Right lobe of liver (tissue), 6 donors: ENCODE results near the gene ZIC1. TPM values are rescaled to one million over a fixed set of nuclear protein-coding genes. Genes with fewer than 3 reads are reported as not detected.

Experiments used
- ATAC-seq, 4 donors: fragments of 200-7000 bp; cut with Tn5 transposase; one replicate each; pipeline ENCODE4 v1.9.1; 2020; ENCODE audit warnings: mild to moderate bottlenecking in 4 of 4, moderate library complexity in 4 of 4
- DNase-seq, 3 donors: peaks; one replicate each; pipeline ENCODE4 v3.0.0-alpha.2; 2020
- H3K27ac ChIP-seq, 3 donors: fragments of 200-600 bp; one replicate each; pipeline ENCODE4 v1.8.0; 2022
- H3K27me3 ChIP-seq, 2 donors: fragments of 200-600 bp; one replicate each; pipeline ENCODE4 v1.8.0; 2022
- H3K36me3 ChIP-seq, 4 donors: fragments of 200-600 bp; sonication (generic) in 1 of 4; one replicate each; pipeline versions ENCODE4 v1.5.1 to v1.8.0; 2017 to 2022; ENCODE audit warnings: control low read depth in 1 of 4
- H3K4me1 ChIP-seq, 4 donors: fragments of 200-600 bp; sonication (generic) in 1 of 4; one replicate each; pipeline versions ENCODE4 v1.5.1 to v1.8.0; 2017 to 2022; ENCODE audit warnings: control low read depth in 1 of 4
- H3K4me3 ChIP-seq, 3 donors: fragments of 200-600 bp; one replicate each; pipeline ENCODE4 v1.8.0; 2022
- H3K9me3 ChIP-seq, 4 donors: fragments of 200-600 bp; sonication (generic) in 1 of 4; one replicate each; pipeline versions ENCODE4 v1.5.1 to v1.8.0; 2017 to 2022; ENCODE audit warnings: control low read depth in 1 of 4
- POLR2A ChIP-seq: fragments of 450-650 bp; IDR thresholded peaks from one replicate; pipeline ENCODE4 v1.6.1; 2017; ENCODE audit warnings: antibody characterized with exemption, mild to moderate bottlenecking
- WGBS: methylation state at CpG from one replicate; pipeline ENCODE4 v1.1.6; 2018; ENCODE audit warnings: low coverage, low lambda C conversion rate; ENCODE audit not compliant: insufficient coverage; ENCODE audit errors: missing lambda C conversion rate; 5-methylcytosine and 5-hydroxymethylcytosine counted together
- intact Hi-C, 2 donors: fragments of 100-400 bp; cut with DNase I; formaldehyde crosslinking; loops; one replicate each; pipeline versions ENCODE4 v1.11.2 to v1.14.1; 2022
- total RNA-seq, 6 experiments: library from RNA; depleted of rRNA in 2 of 6; stranded (reverse); fragments of >200 nt in 2 of 6; fragmentation: NEBNext Ultra II Directional in 3 of 6; extraction: Animal tissue kit (Norgen Biotek cat#: 25700) in 3 of 6; gene quantifications; one replicate each; pipeline versions ENCODE4 v1.1.0 to v1.2.4, GENCODE V29; 2016 to 2023
- TF ChIP-seq, protein P1 (sequence below), 4 donors: fragments of 200-600 bp in 3 of 4; fragments of 450-650 bp in 1 of 4; IDR thresholded peaks; one replicate each; pipeline versions ENCODE4 v1.5.1 to v1.8.0; 2016 to 2022; ENCODE audit warnings: antibody characterized with exemption in 4 of 4, mild to moderate bottlenecking in 2 of 4
- donor health status: DM: no; HTN: yes; CAD: no.
- donor health status: DM: no; HTN: no; CAD: no.
- donor health status: DM: no; HTN: no; CAD: no.
- donor health status: DM: no; HTN: yes; CAD: no.
- donor health status: DM: no; HTN: yes; CAD: no.

ZIC1 gene
- total RNA-seq, 6 experiments from 2014 or later = 1.1 to 14.6 (median 9.6) TPM

DNA sequence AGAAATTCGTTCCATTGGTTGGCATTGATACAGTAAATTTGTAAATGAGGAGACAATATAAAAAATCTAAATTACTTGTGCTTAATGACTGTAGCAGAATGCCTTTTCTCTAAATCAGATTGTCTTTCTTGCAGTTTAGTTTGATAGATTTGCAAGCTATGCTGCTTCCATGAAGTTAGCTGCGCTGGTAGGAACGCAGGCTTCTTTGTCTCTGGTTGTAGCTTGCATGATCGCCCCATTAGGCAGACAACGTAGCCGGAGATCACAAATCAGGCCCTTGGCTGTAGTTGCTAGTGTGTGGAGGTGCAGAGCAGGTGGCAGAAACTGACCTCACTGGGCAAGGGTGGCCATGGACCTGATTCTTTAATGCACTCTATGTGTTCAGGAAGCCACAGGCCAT is 6.1 kb downstream of the ZIC1 start:
- peaks cover 3 to 22% of the 10 kb centered on the region in 2 donors for H3K27me3 ChIP-seq
- peaks cover 0 to 20% (median 3%) of the 10 kb centered on the region in 4 donors for H3K4me1 ChIP-seq
- H3K9me3 ChIP-seq = no peaks in the 10 kb centered on the region
- H3K36me3 ChIP-seq = no peaks in the 10 kb centered on the region
- intact Hi-C loops = no loop called here
- ATAC-seq (no peak), DNase-seq (no peak)
- TF ChIP-seq, protein P1, sequence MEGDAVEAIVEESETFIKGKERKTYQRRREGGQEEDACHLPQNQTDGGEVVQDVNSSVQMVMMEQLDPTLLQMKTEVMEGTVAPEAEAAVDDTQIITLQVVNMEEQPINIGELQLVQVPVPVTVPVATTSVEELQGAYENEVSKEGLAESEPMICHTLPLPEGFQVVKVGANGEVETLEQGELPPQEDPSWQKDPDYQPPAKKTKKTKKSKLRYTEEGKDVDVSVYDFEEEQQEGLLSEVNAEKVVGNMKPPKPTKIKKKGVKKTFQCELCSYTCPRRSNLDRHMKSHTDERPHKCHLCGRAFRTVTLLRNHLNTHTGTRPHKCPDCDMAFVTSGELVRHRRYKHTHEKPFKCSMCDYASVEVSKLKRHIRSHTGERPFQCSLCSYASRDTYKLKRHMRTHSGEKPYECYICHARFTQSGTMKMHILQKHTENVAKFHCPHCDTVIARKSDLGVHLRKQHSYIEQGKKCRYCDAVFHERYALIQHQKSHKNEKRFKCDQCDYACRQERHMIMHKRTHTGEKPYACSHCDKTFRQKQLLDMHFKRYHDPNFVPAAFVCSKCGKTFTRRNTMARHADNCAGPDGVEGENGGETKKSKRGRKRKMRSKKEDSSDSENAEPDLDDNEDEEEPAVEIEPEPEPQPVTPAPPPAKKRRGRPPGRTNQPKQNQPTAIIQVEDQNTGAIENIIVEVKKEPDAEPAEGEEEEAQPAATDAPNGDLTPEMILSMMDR (IDR thresholded peaks at IDR 0.05) = no peak
- no peak for TF ChIP-seq POLR2A
- WGBS = 25% methylated on average over 6 of the region's 6 CpGs
- H3K27ac ChIP-seq = no peak overlapping the region
- no peak overlapping the region for H3K4me3 ChIP-seq

DNA sequence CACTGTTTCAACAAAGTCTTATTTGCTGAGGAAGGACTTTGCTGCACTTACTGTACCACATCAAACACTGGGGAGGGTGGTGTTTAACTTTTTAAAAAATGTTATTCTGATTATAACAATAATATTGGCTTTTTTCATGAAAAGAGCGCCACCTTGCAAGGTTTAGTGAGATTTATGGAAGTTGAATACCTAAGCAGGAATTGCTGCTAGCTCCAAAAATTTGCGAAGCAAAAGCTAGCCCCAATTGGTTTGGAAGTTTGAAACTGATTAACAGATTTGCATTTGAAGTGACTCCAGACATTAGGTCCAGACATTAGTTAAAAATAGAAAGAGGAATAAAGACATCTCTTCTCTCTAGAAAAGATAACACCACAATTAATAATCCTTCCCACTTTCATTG is 6.7 kb downstream of the ZIC1 start:
- 13% methylated on average over 2 of the region's 2 CpGs for WGBS
- peaks cover 8 to 28% of the 10 kb centered on the region in 2 donors for H3K27me3 ChIP-seq
- no peak for DNase-seq
- no peaks in the 10 kb centered on the region for H3K36me3 ChIP-seq
- TF ChIP-seq, protein P1 (IDR thresholded peaks at IDR 0.05) = peak in 1 of 4 donors; percentile 10
- TF ChIP-seq POLR2A = no peak
- no peak overlapping the region for H3K4me3 ChIP-seq
- peaks cover 0 to 14% (median 3%) of the 10 kb centered on the region in 4 donors for H3K4me1 ChIP-seq
- intact Hi-C loops = no loop called here
- no peaks in the 10 kb centered on the region for H3K9me3 ChIP-seq
- no peak for ATAC-seq
- no peak overlapping the region for H3K27ac ChIP-seq

DNA sequence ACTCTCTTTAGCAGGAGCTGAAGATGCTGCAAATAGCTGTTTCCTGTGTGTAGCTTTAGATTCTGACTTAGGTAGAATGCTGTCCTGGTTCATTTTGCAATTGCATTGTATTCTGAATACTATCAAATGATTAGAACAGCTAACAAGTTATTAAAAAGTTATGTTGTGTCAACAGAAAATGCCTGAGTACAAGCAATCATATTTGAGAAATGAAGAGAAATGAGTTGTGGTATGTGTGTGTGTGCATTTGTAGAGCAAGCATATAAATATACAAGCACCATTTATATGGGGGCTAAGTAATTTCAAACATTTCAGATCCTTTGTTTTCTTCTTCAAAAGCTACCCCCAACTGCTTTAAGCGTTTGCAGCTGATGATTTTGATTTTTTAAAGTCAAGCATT is 7.8 kb downstream of the ZIC1 start:
- ATAC-seq (no peak), DNase-seq (no peak)
- no peak overlapping the region for H3K4me3 ChIP-seq
- peaks cover 0 to 9% (median 3%) of the 10 kb centered on the region in 4 donors for H3K4me1 ChIP-seq
- no peak overlapping the region for H3K27ac ChIP-seq
- intact Hi-C loops = no loop called here
- H3K27me3 ChIP-seq = peaks cover 14 to 39% of the 10 kb centered on the region in 2 donors
- H3K9me3 ChIP-seq = no peaks in the 10 kb centered on the region
- WGBS = 25% methylated on average over 1 of the region's 1 CpG
- TF ChIP-seq POLR2A = no peak
- TF ChIP-seq, protein P1 (IDR thresholded peaks at IDR 0.05) = no peak
- no peaks in the 10 kb centered on the region for H3K36me3 ChIP-seq

DNA sequence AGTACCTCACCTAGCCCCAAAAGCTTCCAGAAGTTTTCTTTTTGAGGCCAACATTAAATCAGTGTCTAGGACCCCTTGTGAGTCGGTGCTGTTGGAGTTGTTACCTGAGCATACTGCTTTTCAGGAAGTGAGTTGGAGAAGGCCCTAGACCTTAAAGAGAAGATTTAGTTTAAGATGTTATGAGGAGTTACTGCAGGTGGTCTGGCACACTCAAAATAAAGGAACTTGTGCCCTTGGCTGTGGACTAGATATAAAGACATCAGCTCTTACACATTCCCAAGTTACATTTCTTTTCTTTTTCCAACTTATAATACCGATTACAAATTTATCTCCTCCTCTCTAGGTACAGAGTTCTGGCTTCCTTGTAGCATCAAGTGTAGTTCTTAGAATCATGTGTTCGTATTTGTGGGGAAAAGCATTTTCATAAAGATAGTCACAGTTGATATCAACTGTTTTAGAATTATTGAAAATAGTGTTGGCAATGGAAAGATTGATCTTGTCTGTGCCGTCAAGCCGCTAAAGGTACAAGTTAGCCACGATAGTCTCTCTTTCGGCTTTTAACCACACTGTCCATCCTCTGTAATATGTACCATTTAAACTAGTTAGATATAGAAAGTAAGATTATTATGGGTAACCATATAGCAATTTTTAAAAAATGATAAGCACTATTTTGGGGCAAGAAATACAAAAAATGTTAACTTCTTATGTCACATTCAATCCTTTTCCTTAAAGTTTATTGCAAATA is 8.6 kb downstream of the ZIC1 start:
- Histone ChIP-seq H3K4me1 (peaks cover 0 to 9% (median 3%) of the 10 kb centered on the region in 4 donors), H3K4me3 (no peak overlapping the region), H3K36me3 (no peaks in the 10 kb centered on the region), H3K9me3 (no peaks in the 10 kb centered on the region), H3K27me3 (peaks cover 16 to 45% of the 10 kb centered on the region in 2 donors), H3K27ac (no peak overlapping the region)
- TF ChIP-seq, protein P1 (IDR thresholded peaks at IDR 0.05) = no peak
- no peak for TF ChIP-seq POLR2A
- ATAC-seq = no peak
- DNase-seq = no peak
- 38% methylated on average over 7 of the region's 7 CpGs for WGBS
- intact Hi-C loops = no loop called here
